ENCODE measurements around the gene CGA. TPM values are rescaled to one million over a fixed set of nuclear protein-coding genes. Genes with fewer than 3 reads are reported as not detected.

The CGA gene
- polyA plus RNA-seq, 12 donors, result 0.93 to 10.7 (median 3.2) TPM; not detected in 2

DNA sequence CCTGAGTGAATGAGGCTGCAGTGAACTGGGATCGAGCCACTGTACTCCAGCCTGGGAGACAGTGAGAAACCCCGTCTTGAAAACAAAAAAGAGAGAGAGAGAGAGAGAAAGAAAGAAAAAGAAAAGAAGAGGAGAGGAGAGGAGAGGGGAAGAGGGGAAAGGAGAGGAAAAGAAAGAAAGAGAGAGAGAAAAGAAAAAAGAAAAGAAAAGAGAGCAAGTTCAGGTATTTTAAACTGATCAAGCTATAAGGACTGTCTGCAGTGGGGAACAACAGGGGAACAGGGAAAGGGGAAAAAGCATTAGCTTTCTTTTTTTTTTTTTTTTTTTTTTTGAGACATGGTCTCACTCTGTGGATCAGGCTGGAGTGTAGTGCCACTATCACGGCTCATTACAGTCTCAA is 2.5 kb downstream of the CGA start:
- DNase-seq, result no peak

DNA sequence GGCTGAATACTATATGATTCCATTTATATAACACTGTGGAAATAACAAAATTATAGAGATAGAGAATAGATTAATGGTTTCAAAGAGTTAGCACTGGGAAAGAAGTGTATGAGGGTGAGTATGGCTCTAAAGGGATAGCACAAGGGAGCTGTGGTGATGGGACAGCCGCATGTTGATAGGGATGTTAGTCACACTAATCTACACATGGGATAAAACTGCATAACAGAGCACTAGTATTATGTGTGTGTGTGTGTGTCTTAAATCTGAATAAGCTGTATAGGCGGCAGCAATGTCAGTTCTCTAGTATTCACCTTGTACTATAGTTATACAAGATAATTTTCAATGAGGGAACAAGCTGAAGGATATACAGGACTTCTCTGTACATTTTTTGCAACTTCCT is 5.8 kb downstream of the CGA start:
- no peak for DNase-seq

DNA sequence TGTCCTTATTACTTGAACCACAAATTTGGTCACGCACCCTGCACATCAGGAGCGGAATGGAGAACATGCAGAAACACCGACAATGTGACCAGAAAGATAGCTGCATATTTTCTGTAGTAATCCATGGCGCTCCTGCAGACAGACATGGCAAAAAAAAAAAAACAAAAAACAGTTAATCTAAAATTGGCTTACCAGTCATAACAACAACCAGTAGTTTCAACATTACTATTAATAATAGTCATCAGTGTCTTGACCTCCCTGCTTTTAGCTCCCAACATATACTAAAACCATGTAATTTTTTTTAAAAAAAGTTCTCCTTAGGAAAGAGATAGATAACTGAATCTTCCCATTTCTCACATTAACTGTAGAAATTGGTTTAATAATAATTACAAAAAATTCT is 6.8 kb downstream of the CGA start:
- DNase-seq, result no peak

DNA sequence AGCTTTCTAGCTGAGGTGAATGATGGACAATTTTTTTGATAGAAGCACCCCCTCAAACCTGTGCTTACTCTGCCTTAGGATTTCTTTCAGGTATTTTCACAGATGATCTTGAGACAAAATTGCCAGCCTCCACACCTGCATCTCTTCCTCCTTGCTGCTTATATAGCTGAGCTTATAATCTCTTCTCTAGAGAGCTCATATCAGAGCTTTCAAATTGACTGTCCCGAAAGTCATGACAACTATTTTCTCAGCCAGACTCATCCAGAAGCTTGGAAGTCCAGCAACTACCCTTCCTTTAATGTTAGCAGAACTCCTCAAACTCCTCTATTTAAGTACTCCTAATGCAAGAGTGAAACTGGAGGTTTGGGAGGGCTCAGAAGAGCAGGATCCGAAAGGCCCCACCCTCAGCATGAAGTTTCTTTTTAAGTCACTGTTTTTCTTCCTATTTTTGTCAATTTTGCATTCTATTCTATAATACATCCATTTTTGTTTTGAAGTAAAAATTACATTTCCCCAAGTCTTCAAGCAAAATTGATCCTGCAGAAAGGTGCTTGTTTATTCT is 12.7 kb downstream of the CGA start:
- no peak for DNase-seq

DNA sequence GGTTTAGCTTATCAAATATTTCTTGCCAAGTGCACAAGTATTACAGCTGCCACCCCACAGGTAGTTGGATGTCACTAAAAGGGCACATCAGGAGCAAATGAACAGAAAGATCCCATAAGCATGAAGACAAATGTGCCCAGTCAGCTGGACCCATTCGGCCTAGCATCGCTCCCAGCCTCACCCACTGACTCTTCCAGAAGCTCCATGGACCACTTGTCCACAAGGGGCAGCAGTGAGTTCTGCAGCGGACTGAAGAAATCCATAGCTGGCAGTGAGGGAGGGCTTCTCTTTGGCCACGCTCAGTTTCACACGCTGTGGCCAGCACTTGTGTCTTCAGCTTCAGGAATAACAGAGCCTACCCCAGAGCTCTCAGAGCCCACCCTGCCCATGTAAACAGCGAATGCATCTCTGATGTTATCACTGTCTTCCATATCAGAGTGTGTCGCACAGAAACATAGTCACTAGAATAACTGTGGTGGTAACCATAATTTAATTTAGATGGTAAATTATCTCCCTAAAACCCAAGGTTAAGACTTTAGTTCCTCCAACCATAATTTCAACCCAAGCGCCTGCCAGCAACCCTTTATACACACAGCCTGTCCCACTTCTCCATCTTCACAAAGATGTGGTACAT is 15.8 kb downstream of the CGA start:
- DNase-seq, result peak; percentile 41

DNA sequence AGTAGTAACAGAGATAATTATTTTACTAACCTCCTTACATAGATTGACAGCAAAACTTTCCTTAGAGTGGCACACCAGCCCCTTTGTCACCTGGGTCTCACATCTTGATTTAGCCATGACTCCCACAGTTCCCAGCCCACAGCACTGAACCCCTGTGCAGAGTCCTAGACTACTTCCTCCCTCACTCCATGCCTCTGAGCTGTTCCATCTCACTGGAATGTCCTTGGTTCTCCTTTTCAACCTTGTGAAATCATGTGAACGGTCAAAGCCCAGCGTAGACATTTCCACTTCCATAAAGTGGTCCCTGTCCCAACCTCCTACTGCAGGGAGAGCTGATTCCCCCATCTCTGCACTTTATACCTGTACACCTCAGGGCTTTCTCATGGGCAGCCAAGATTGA is 19.7 kb downstream of the CGA start:
- no peak for DNase-seq

DNA sequence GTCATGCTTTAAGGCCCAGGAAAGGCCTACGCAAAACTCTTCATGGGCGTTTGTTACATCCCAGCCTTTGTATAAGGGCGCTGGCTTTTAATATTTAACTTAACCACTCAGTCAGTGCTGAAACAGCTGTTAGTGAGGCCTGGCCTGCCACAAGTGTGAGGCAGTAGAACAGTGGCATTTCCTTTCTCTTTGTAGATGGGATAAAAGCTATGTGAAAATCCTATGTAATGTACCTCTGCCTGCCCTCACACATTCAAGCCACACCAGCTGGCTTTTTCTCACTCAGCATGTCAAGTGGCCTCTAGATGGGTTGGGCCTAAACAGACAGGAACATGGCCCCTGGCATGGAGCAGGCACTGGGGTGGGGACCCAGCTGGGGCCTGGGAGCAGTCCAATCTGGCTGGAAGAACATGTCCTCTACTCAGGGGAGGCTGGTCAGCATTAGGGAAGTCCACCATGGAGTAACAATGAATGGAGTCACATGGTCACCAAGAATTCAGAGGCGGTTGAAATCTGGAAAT is 20.7 kb downstream of the CGA start:
- no peak for DNase-seq

DNA sequence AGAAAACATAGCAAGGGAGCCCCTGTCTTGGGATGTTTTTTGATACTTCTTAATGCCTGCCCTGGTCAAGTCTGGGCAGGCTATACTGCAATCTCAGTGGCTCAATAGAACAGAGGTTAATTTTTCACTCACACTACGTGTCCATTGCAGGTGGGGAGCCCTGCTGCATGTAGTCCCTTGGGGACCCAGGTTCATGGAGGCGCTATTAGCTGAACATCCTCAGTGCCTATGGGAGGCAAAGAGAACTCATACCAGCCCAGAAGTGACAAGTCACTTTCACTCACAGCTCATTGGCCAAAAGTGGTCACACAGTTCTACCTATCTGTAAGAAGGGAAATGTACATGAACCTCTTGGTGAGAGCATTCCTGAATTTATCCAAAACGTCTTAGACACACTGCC is 23.2 kb downstream of the CGA start:
- DNase-seq, result no peak

DNA sequence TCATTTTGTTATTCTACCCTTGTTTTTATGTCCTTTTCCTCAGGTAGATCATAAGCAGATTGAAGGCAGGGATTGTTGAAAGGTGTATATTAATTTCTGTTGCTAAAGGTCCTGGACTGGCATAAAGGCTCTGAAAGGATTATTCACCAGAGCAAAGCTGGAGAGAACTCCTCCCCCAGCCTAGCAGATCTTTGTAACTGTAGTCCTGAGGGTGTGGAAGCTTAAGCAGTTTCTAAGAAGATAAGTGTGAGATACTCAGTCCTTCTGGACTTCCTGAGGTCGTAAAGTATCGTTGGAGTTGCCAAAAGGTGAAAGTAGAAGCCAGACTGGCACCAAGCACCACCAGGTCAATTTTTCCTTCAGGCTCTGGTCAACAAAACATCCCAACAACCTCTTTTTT is 24.2 kb downstream of the CGA start:
- DNase-seq, result no peak

DNA sequence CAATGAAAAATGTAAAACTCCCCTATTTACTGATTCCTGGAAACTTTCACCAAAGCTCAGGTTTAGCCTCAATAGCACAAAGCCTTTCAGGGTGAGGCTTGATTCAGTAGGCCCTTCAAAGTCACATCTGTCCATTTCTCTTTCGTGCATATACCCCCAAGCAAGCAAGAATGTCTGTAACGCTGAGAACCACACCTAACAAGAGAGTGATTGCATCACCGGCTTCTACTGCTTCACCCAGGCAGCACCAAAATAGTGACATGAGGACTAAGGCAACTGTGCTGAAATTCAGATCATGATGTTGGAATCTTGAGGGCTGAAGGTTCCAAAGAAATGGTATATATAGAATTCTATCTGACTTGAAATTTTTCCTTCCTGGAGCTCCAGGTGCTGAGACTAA is 26.1 kb downstream of the CGA start:
- no peak for DNase-seq

DNA sequence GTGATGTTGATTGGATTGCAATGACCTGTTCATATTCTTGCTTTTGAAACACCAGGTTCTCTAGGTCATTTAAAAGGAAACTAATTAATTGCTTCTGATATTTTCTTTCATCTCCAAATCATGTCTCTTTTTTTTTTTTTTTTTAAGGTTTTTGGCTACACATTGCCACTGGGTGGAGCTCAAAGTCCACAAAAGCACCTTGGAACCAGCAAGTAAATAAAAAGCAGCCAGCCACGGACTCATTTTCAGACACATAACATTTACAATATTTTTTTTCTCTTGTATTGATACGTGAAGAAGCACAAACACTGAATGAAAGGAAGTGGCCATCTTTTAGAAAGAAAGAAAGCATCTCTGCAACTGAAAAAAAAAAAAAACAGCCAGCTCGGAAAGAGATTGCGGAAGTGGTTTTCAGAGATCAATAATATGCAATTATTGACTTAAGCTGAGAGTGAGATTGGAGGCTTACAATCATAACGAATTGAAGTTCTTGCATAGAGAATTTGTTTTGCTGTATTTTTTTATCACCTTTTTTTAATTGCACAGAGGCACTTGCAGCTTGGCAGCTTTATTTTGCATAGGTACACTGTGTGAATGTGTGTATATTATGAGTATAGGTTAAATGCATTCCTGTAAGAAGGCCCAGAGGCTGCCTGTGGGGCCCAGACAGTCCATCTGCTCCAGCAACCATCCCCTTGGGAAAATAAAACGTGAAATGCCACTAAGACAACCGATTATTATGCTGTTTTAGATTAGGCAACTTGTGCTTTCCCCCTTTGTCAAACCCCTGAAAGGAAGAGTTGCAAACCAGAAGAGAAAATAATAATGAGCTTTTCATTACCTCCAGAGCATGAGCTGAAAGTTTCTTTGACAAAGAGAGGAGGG is 28.2 kb downstream of the CGA start:
- DNase-seq, result peak; percentile 60

DNA sequence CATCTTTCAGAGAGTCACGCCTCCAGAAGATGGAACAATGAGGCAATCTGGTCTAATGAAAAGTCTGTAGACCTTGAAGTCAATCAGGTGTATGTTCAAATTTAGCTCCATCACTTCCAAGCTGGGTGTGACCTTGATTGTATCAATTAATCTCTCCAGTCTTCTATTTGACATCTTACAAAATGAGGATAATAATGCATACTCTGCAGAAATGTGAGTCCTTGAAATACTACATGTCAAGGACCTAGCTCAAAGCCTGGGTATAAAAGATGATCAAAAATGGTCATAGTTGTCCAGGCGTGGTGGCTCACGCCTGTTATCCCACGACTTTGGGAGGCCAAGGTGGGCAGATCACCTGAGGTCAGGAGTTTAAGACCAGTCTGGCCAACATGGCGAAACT is 29.8 kb downstream of the CGA start:
- DNase-seq, result no peak

DNA sequence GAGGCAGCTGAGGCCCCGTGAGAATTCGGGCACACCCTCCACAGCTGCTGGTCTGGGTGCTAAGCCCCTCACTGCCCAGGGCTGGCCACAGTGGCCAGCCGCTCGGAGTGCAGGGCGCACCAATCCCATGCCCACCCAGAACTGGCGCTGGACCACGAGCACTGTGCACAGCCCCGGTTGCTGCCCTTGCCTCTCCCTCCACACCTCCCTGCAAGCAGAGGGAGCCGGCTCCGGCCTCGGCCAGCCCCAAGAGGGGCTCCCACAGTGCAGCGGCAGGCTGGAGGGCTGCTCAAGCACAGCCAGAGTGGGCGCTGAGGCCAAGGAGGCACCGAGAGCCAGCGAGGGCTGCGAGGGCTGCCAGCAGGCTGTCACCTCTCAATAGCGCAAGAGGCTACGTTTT is 35.0 kb downstream of the CGA start:
- DNase-seq, result no peak

DNA sequence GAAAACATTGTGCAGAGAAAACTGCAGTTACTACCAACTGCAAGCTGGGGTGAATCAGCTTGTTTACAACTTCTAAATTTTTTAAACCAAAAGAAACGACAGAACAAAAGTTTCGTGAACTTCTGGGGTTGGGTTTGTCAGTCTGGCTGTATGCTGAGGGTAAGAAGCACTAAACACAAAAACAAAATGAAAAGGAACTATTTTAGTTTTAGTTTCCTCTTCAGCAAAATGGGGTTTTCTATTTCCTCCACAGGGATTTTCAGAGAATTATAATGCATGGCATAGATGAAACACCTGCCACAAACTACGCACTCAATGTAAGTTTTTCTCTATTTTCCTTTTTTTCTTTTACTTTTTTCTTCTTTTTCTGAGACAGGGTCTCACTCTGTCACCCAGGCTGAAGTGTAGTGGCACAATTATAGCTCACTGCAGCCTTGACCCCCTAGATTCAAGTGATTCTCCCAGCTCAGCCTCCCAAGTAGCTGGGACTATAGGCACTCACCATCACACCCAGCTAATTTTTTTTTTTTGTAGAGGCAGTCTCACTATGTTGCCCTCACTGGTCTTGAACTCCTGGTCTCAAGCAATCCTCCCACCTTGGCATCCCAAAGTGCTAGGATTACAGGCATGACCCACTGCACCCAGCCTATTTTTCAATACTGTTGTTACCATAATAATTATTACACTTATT is 40.6 kb downstream of the CGA start:
- DNase-seq, result no peak

DNA sequence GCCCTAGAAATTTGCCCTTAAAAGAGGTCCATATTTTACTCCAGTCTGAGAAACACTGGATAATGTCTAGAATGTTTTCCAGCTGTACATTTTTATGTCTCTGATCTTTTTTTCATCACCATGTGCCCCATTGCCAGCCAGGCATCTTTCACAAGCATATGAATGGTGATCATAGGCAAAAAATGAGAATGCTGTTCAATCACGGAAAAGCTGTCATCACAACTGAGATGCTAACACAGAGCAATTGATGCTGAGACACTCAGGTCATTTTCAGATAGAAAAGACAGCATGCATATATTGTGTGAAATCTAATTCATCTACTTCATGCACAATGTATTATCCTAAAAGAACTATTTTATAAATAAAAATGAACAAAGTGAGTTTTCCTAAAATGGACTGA is 41.6 kb downstream of the CGA start:
- no peak for DNase-seq

DNA sequence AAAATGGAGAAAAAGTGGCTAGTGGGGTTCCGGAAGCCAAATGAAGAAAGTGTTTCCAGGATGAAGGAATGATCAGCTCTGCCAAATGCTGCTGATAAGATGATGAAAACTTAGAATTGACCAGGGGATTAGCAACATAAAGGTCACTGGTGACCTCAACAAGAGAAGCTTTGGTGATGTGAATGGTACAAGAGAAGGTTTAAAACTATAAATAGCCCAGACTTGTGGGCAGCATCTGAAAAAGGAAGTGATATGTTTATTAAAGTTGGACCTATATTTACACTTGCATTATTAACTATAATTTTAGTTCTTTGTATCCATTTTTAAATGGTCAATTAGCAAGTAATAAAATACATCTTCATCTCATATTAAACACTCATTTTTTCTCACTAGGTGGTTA is 45.1 kb downstream of the CGA start:
- no peak for DNase-seq

DNA sequence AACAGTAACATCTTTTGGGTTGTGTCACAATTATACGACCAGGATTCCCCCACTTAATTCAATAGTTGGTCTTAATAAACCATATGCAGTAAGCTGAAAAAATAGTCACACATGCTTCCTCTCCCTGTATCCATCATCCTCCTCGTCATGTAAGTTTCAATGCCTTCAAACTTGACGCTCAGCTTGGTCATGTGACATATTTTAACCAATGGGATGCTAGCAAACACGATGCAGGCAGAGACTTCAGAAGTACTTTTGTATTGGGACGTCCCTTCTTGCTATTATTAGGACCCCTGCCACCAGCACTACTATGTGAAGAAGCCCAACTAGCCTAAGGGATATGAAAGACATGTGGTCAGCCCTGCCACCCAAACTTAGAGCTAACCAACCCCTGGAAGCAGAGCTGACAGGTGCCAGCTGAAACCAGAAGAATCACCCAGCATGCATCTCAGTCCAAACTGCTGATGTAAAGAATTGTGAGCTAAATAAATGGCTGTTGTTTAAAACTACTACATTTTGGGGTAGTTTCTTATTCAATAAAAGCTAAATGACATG is 49.3 kb downstream of the CGA start:
- DNase-seq, result no peak

DNA sequence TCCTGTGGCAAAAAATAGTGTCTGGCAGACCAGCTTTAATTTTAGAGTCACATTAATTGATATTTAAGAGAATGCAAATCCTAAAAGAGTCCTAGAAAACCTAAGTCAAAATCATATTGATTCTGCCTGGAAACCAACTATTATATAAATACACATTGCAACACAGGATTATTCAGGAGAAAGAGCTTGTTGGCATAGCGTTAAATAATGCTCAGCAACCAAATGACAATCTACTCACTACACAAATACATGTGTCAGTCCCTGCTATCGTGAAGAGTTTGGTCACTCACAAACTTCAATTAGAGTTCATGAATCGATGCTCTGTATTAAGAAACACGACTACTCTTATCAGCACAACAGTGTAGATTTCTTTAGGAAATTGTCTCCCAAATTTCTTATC is 54.2 kb downstream of the CGA start:
- DNase-seq, result no peak

Measured in muscle of arm (tissue), 12 donors.